NB4 (cell line): ENCODE data around the gene CNTNAP2.
"Not testable (repeated sequence)": the region's sequence is repeated elsewhere in the genome, so short reads cannot be mapped to it uniquely, and the experiment has no call there.

ENCODE experiments used
- DNase-seq: peaks from one replicate; pipeline ENCODE4 v3.0.0; 2010; ENCODE audit warnings: low read depth
- H3K4me3 ChIP-seq: one replicate; pipeline ENCODE4 v1.5.1; 2011; ENCODE audit warnings: mild to moderate bottlenecking, low read depth, low read length, moderate library complexity
- CTCF ChIP-seq: IDR thresholded peaks from one replicate; pipeline ENCODE4 v1.5.1; 2012; ENCODE audit warnings: low read depth, low read length
- MAX ChIP-seq: IDR thresholded peaks from 2 replicates; pipeline ENCODE4 v1.6.1; 2011; ENCODE audit warnings: low read depth, low read length
- MYC ChIP-seq: IDR thresholded peaks from 2 replicates; pipeline ENCODE4 v1.6.1; 2011; ENCODE audit warnings: low read depth, low read length
- POLR2A ChIP-seq: IDR thresholded peaks from 2 replicates; pipeline ENCODE4 v1.6.1; 2011; ENCODE audit warnings: mild to moderate bottlenecking; ENCODE audit not compliant: insufficient read length; ENCODE audit errors: extremely low read depth

Gene CNTNAP2

GRCh38 chr7:148050492-148051158, 1934.0 kb downstream of the CNTNAP2 start:
- TF ChIP-seq MAX = no peak
- H3K4me3 ChIP-seq = no peak overlapping the region
- no peak for DNase-seq

GRCh38 chr7:148056406-148056805, 1939.8 kb downstream of the CNTNAP2 start:
- TF ChIP-seq MAX (no peak), POLR2A (no peak), CTCF (no peak), MYC (no peak)
- H3K4me3 ChIP-seq = no peak overlapping the region
- no peak for DNase-seq

GRCh38 chr7:148058092-148058491, 1941.5 kb downstream of the CNTNAP2 start:
- DNase-seq = no peak
- TF ChIP-seq MYC (no peak), POLR2A (no peak), MAX (no peak)
- H3K4me3 ChIP-seq = no peak overlapping the region

GRCh38 chr7:148058753-148059152, 1942.2 kb downstream of the CNTNAP2 start:
- no peak overlapping the region for H3K4me3 ChIP-seq
- no peak for TF ChIP-seq CTCF
- TF ChIP-seq MYC = no peak
- no peak for TF ChIP-seq MAX
- no peak for DNase-seq

- H3K4me3 ChIP-seq = no peak overlapping the region
- TF ChIP-seq MYC (no peak), POLR2A (no peak), MAX (no peak), CTCF (no peak)
- no peak for DNase-seq
Measured at GRCh38 chr7:148060724-148061123, 1944.1 kb downstream of the CNTNAP2 start.

- H3K4me3 ChIP-seq, DNase-seq: not testable (repeated sequence)
Measured at GRCh38 chr7:148078111-148078510, 1961.5 kb downstream of the CNTNAP2 start.

GRCh38 chr7:148079206-148080080, 1962.8 kb downstream of the CNTNAP2 start:
- H3K4me3 ChIP-seq = no peak overlapping the region
- TF ChIP-seq POLR2A (no peak), CTCF (no peak), MAX (no peak), MYC (no peak)
- no peak for DNase-seq
